ENCODE results near the gene SV2B. TPM values are rescaled to one million over a fixed set of nuclear protein-coding genes. Genes with fewer than 3 reads are reported as not detected.

The SV2B gene
- total and polyA plus RNA-seq, 2 experiments from 2014 or later: 0.17 to 2.2 TPM

GRCh38 chr15:91208371-91208770 lies 108.3 kb downstream of the SV2B start:
- TF ChIP-seq CTCF (IDR thresholded peaks at IDR 0.05; ENCODE audit: poor library complexity) (no peak), EZH2phosphoT487 (IDR thresholded peaks at IDR 0.05; ENCODE audit: low read depth, severe bottlenecking, unreplicated experiment) (no peak), EZH2 (IDR thresholded peaks at IDR 0.05; ENCODE audit: borderline replicate concordance) (no peak)
- Histone ChIP-seq H3K79me2 (no peaks in the 10 kb centered on the region), H4K20me1 (ENCODE audit: insufficient read depth, poor library complexity, severe bottlenecking) (no peaks in the 10 kb centered on the region), H3K36me3 (replicated peaks; ENCODE audit: insufficient read depth, low read depth) (no peaks in the 10 kb centered on the region), H3K27ac (no peak overlapping the region), H3K9me3 (ENCODE audit: low read depth) (no peaks in the 10 kb centered on the region), H3K4me1 (ENCODE audit: insufficient read depth) (no peaks in the 10 kb centered on the region), H3K4me3 (no peak overlapping the region), H2AFZ (no peak overlapping the region), H3K4me2 (no peak overlapping the region), H3K27me3 (peaks cover 14% of the 10 kb centered on the region), H3K9me2 (replicated peaks; ENCODE audit: insufficient read depth) (no peaks in the 10 kb centered on the region)
- WGBS (ENCODE audit: low lambda C conversion rate, missing lambda C conversion rate): 71% methylated on average over 1 of the region's 1 CpG
- no peak for DNase-seq (ENCODE audit: low spot score)

GRCh38 chr15:91209318-91209717 lies 109.3 kb downstream of the SV2B start:
- H3K9me3 ChIP-seq (ENCODE audit: low read depth): no peaks in the 10 kb centered on the region
- H4K20me1 ChIP-seq (ENCODE audit: insufficient read depth, poor library complexity, severe bottlenecking): no peaks in the 10 kb centered on the region
- peaks cover 6% of the 10 kb centered on the region for H3K27me3 ChIP-seq
- no peaks in the 10 kb centered on the region for H3K4me1 ChIP-seq (ENCODE audit: insufficient read depth)
- no peak for DNase-seq (ENCODE audit: low spot score)
- no peak overlapping the region for H3K4me3 ChIP-seq
- TF ChIP-seq CTCF (IDR thresholded peaks at IDR 0.05; ENCODE audit: poor library complexity): no peak
- TF ChIP-seq EZH2phosphoT487 (IDR thresholded peaks at IDR 0.05; ENCODE audit: low read depth, severe bottlenecking, unreplicated experiment): no peak
- no peak for TF ChIP-seq EZH2 (IDR thresholded peaks at IDR 0.05; ENCODE audit: borderline replicate concordance)
- no peaks in the 10 kb centered on the region for H3K9me2 ChIP-seq (replicated peaks; ENCODE audit: insufficient read depth)
- no peak overlapping the region for H3K27ac ChIP-seq
- no peaks in the 10 kb centered on the region for H3K36me3 ChIP-seq (replicated peaks; ENCODE audit: insufficient read depth, low read depth)
- 80% methylated on average over 4 of the region's 4 CpGs for WGBS (ENCODE audit: low lambda C conversion rate, missing lambda C conversion rate)
- no peak overlapping the region for H2AFZ ChIP-seq
- H3K4me2 ChIP-seq: no peak overlapping the region
- H3K79me2 ChIP-seq: no peaks in the 10 kb centered on the region

- H3K36me3 ChIP-seq (replicated peaks; ENCODE audit: insufficient read depth, low read depth): no peaks in the 10 kb centered on the region
- TF ChIP-seq EZH2 (IDR thresholded peaks at IDR 0.05; ENCODE audit: borderline replicate concordance) (no peak), EZH2phosphoT487 (IDR thresholded peaks at IDR 0.05; ENCODE audit: low read depth, severe bottlenecking, unreplicated experiment) (no peak), CTCF (IDR thresholded peaks at IDR 0.05; ENCODE audit: poor library complexity) (no peak)
- H3K9me3 ChIP-seq (ENCODE audit: low read depth): no peaks in the 10 kb centered on the region
- WGBS (ENCODE audit: low lambda C conversion rate, missing lambda C conversion rate): 71% methylated on average over 3 of the region's 3 CpGs
- no peaks in the 10 kb centered on the region for H3K79me2 ChIP-seq
- no peaks in the 10 kb centered on the region for H3K4me1 ChIP-seq (ENCODE audit: insufficient read depth)
- no peak overlapping the region for H3K27ac ChIP-seq
- no peak overlapping the region for H3K4me3 ChIP-seq
- no peaks in the 10 kb centered on the region for H3K9me2 ChIP-seq (replicated peaks; ENCODE audit: insufficient read depth)
- peaks cover 6% of the 10 kb centered on the region for H3K27me3 ChIP-seq
- H4K20me1 ChIP-seq (ENCODE audit: insufficient read depth, poor library complexity, severe bottlenecking): no peaks in the 10 kb centered on the region
- H3K4me2 ChIP-seq: no peak overlapping the region
- no peak for DNase-seq (ENCODE audit: low spot score)
- H2AFZ ChIP-seq: no peak overlapping the region
Measured at GRCh38 chr15:91209726-91210125, 109.7 kb downstream of the SV2B start.
